Non-pigmented ciliary epithelial cell (primary cell): Measurements from ENCODE around the gene SNAI1.
"Not testable (repeated sequence)": the region's sequence is repeated elsewhere in the genome, so short reads cannot be mapped to it uniquely, and the experiment has no call there.

Experiments
- DNase-seq: peaks from one replicate; pipeline ENCODE4 v3.0.0-alpha.2; 2010; ENCODE audit warnings: low read depth

The SNAI1 gene

GRCh38 chr20:49964964-49965780, 17.6 kb upstream of the SNAI1 start:
- no peak for DNase-seq

DNA sequence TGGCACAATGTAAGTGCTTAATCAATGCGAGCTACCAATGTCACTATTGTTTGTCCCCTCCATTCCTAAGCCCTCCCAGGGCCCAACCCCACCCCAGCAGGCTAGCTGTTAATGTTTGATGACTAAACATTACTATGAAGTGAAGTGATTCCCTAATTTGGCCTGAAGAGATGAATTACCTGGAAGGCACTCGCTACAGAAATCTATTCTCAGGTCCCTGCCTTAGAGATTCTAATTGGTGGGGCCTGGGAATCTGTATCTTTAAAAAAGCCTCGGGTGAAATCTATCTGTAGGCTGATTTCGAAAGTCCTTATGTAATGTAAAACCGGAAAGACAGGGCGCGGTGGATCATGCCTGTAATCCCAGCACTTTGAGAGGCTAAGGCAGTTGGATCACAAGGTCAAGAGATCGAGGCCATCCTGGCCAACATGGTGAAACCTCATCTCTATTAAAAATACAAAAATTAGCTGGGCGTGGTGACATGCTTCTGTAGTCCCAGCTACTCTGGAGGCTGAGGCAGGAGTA, 16.9 kb upstream of the SNAI1 start:
- no peak for DNase-seq

DNA sequence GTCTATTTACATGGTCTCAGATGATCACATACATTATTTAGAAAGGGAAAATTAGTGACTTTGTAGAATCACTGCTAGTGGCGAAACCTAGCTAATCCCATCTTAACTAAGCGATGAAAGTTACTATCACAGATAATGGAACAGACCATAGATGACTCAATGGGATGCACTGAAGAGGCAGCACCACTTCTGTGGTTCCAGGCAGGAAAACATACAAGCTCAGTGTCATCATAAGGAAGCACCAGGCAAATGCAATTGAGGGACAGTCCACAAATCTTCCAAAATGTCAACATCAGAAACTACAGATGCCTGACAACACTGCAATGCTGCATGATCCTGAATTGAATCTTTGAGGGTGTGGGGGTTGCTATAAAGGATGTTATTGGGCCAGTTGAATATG, 15.9 kb upstream of the SNAI1 start:
- no peak for DNase-seq

DNA sequence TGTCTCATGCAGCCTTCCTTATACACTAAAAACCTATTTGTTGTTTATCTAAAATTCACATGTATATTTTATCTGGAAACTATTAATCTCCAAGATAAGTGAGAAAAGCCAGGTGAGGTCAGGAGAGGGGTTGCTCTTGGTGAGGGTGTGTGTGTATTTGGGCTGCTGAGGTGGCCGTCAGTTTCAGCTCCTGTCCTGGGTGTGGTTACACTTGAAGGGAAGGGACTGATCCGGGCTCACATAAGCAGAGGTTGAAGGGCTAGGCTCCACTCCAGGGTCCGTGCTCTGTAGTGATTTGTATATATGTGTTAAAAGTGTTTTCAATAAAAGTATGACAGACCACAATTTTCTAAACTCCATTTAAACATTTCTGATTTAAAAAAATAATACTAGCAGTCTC, 13.5 kb upstream of the SNAI1 start:
- no peak for DNase-seq

DNA sequence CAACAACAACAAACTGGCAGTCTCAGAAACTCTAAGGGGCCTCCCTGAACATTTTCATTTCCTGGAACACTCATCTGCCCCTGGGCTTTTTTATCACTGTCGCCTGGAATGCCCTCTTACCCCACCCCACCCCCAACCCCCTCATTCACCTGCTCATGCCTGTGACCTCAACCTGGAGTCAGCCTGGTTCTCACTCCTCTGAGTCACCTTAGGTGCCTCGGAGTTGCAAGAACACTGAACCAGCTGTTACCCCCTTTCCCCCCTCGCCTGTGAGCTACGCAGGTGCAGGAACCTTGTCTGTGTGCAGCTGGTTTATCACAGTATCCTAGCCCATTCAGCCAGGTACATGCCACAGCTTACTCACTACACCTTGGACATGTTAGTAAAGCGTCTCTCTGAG, 12.8 kb upstream of the SNAI1 start:
- DNase-seq = no peak

GRCh38 chr20:49970498-49970897, 12.3 kb upstream of the SNAI1 start:
- no peak for DNase-seq

- no peak for DNase-seq
Observed at GRCh38 chr20:49973981-49974380, 8.8 kb upstream of the SNAI1 start.

DNA sequence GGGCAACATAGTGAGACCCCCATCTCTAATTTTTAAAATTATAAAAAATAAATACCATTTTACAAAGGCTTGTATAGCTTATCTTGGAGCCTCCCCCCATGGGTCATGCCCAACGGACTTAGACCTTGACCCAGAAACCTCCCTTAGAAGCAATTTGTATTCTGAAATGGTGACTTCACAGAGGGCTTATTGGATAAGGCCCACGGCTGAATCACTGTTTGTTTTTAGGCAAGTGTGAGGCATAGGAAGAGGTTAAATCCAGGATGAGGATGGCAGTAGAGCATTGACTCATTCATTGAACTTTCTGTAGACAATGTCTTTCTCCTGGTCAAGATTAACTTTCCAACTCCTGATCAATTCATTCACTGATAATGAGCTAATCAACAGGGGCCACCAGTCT, 6.2 kb upstream of the SNAI1 start:
- no peak for DNase-seq

- not testable (repeated sequence) for DNase-seq
Observed at GRCh38 chr20:49977740-49978139, 5.0 kb upstream of the SNAI1 start.

DNA sequence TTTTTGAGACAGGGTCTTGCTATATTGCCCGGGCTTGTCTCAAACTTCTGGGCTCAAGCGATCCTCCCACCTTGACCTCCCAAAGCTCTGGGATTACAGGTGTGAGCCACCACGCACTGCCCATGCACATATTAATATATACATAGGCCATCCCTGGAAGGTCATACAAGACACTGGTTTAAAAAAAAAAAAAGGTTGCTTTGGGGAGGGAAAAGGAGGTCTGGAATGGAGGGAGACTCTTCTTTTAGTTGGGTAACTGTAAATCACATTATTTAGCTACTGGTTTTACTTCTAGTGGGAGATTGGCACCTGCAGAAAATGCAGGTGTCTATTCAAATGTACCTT, 4.1 kb upstream of the SNAI1 start:
- DNase-seq = no peak

DNA sequence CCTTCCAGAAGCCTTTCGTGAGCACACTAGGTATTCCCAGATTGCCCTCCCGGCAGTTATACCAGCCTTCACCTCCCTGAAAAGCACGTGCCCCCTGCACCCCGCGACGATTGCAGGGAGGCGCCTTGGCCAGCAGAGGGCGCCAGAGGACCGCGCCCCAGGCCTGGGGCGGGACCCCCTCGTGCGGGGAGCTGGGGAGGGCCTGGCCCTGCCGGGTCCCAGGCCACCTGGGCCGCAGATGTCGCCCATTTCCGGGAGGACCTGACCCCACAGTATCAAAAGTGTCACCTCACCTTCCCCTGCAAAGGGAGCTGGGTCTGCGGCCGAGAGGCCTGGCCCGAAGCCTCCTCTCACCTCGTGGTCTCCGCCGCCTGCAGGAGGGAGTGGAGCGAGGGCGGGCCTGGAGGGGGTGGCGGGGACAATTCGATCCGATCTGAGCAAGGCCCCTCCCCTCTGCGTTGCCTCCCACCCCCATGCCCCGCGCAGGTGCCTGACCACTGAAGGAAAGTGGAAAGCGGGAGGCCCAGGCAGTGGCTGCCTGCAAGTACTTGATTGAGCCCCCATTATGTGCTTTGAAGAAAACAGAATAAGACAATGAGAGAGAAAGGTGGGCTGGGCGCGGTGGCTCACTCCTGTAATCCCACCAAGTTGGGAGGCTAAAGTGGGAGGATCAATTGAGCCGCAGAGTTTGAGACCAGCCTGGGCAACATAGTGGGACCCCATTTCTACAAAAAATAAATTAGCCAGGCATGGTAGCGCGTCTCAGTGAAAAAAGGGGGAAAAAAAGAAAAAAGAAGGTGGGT, 3.5 kb upstream of the SNAI1 start:
- no peak for DNase-seq

GRCh38 chr20:49980140-49981008, 2.4 kb upstream of the SNAI1 start:
- no peak for DNase-seq

- DNase-seq = no peak
Observed at GRCh38 chr20:49981218-49982071, 1.3 kb upstream of the SNAI1 start.

DNA sequence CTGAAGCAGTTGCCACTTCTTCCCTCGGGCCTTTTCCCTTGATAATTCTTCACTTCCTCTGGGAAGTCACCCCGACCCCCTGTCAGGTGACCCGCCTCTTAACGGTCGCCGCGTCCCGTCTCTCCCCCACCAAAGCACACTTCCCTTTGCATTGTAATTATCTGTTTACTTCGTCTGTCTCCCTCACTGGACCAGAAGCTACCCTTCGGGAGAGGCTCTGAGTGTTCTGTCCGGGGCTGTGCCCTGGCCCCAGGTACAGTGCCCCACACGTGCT, 771 bp upstream of the SNAI1 start:
- no peak for DNase-seq

GRCh38 chr20:49983123-49983847, 505 bp downstream of the SNAI1 start:
- DNase-seq = no peak

- DNase-seq = no peak
Observed at GRCh38 chr20:49983848-49984408, 1.1 kb downstream of the SNAI1 start.

DNA sequence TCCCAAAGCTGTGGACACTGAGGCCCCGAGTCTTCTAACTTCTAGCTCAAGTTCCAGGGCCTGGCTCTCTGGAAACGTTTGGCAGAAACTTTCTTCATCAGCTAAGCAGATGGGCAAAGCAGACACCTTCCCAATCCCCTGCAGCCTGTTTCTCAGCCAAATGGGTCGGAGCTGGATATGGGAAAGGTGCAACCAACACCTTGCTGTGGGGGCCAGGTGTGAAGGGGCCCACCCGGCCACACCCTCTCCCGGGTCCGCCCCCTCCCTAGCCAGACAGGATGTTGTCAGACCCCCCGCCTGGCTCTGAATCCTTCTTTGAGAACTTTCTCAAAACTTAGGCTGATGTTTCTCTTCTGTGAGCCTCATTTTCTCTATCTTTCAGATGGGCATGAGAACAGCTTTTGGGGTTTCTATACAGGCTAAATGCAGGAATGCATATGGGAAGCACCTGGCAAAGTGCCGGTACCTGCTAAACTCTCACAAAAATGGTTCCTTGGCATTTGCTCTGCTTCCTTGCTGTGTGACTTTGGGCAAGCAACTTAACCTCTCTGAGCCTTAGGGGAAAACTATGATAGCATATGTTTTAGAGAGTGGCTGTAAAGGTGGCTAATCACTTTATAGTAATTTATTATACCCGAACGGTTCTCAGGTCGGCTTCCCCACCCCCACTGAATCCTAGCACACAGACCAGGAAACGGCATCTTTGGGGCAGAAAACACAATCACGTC, 1.8 kb downstream of the SNAI1 start:
- DNase-seq = no peak

- no peak for DNase-seq
Observed at GRCh38 chr20:49985157-49985556, 2.4 kb downstream of the SNAI1 start.

- no peak for DNase-seq
Observed at GRCh38 chr20:49985617-49986016, 2.8 kb downstream of the SNAI1 start.

DNA sequence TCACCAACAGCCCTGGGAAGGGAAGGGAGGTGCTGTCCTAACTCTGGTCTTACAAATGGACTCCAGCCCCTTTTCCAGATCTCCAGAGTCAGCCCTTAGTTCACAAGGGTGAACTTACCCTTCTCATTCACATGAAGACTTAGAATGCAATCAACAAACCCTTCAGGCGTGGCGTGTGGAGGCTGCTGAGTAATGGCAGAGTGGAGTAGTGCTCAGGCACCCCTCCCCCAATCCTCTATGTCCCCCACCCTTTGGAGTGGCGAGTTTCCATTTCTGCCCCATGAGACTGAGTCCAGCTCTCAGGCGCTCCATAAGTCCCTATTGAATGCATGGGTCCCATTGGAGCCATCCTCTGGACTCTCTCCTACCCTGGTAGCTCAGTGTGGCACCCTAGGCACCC, 3.3 kb downstream of the SNAI1 start:
- DNase-seq = no peak
